OCI-LY7 (cell line): ENCODE results near the gene KIRREL3. TPM values are rescaled to one million over a fixed set of nuclear protein-coding genes. Genes with fewer than 3 reads are reported as not detected.

ENCODE experiments used
- BruUV-seq: library from RNA; stranded (reverse); fragments of 400-500 nt; replicated peaks from 2 replicates; lab custom pipeline; 2021; lab: Mats Ljungman, UMichigan
- CTCF ChIA-PET: fragments of 300-600 bp; sonication (Branson Sonifier 250); formaldehyde crosslinking; loops from one replicate; lab custom pipeline; 2022; ENCODE audit warnings: antibody characterized with exemption; ENCODE audit not compliant: unreplicated experiment; lab: Charles Lee
- POLR2A ChIA-PET: fragments of 300-600 bp; sonication (Branson Sonifier 250); formaldehyde crosslinking; loops from one replicate; lab custom pipeline; 2022; ENCODE audit warnings: antibody characterized with exemption; lab: Charles Lee
- DNase-seq: peaks from one replicate; pipeline ENCODE4 v3.0.0-alpha.2; 2015; ENCODE audit warnings: low spot score
- H2AFZ ChIP-seq: fragments of 200-600 bp; sonication (generic), shearing (Covaris generic); 2 replicates; pipeline ENCODE4 v1.6.1; 2014; ENCODE audit warnings: mild to moderate bottlenecking, antibody characterized with exemption, low read length, moderate library complexity
- H3K27ac ChIP-seq: fragments of 200-600 bp; sonication (generic); 2 replicates; pipeline ENCODE4 v1.5.1; 2014; ENCODE audit warnings: mixed run types, low read depth, mild to moderate bottlenecking, moderate library complexity, low read length, inconsistent platforms; ENCODE audit not compliant: poor library complexity, severe bottlenecking
- H3K36me3 ChIP-seq: fragments of 200-600 bp; sonication (generic); 2 replicates; pipeline ENCODE4 v1.6.1; 2014; ENCODE audit warnings: mild to moderate bottlenecking, antibody characterized with exemption, low read length, moderate library complexity, mixed read lengths; ENCODE audit not compliant: insufficient read depth
- H3K4me1 ChIP-seq: fragments of 200-600 bp; sonication (generic); 2 replicates; pipeline ENCODE4 v1.5.1; 2014; ENCODE audit warnings: mild to moderate bottlenecking, low read length; ENCODE audit not compliant: insufficient read depth, poor library complexity, severe bottlenecking
- H3K4me2 ChIP-seq: fragments of 200-600 bp; sonication (generic); 2 replicates; pipeline ENCODE4 v1.6.1; 2014; ENCODE audit warnings: mild to moderate bottlenecking, low read length
- H3K4me3 ChIP-seq: fragments of 200-600 bp; sonication (generic); 2 replicates; pipeline ENCODE4 v1.5.1; 2014; ENCODE audit warnings: mild to moderate bottlenecking, low read depth, low read length; ENCODE audit not compliant: poor library complexity, severe bottlenecking
- H3K79me2 ChIP-seq: fragments of 200-600 bp; sonication (generic); 2 replicates; pipeline ENCODE4 v1.6.1; 2016; ENCODE audit warnings: low read depth, mild to moderate bottlenecking, low read length, moderate library complexity, mixed read lengths; ENCODE audit not compliant: insufficient read depth
- H3K9me2 ChIP-seq: fragments of 200-600 bp; sonication (generic); 2 replicates; pipeline ENCODE4 v1.6.1; 2016; ENCODE audit warnings: mild to moderate bottlenecking, low read length, mixed read lengths; ENCODE audit not compliant: insufficient read depth
- H3K9me3 ChIP-seq: fragments of 200-600 bp; sonication (generic); 2 replicates; pipeline ENCODE4 v1.6.1; 2014; ENCODE audit warnings: mild to moderate bottlenecking, mixed run types, low read length, mixed read lengths
- H4K20me1 ChIP-seq: fragments of 200-600 bp; sonication (generic); 2 replicates; pipeline ENCODE4 v1.6.1; 2014; ENCODE audit warnings: mild to moderate bottlenecking, antibody characterized with exemption, low read length, moderate library complexity, mixed read lengths; ENCODE audit not compliant: insufficient read depth
- CTCF ChIP-seq: fragments of 200-600 bp; sonication (generic); conservative IDR thresholded peaks from 2 replicates; pipeline ENCODE4 v1.5.1; 2014; ENCODE audit warnings: mild to moderate bottlenecking, antibody characterized with exemption, low read length, moderate library complexity, mixed read lengths
- EZH2phosphoT487 ChIP-seq: fragments of 200-600 bp; sonication (generic); IDR thresholded peaks from 2 replicates; pipeline ENCODE4 v1.6.1; 2018; ENCODE audit warnings: low read depth, borderline replicate concordance, mild to moderate bottlenecking, mixed run types, antibody characterized with exemption, low read length, moderate library complexity, mixed read lengths
- intact Hi-C: fragments of 100-400 bp; cut with micrococcal nuclease; formaldehyde crosslinking; loops from one replicate; pipeline ENCODE4 v1.10.0; 2022; ENCODE audit not compliant: unreplicated experiment
- total RNA-seq, 2 experiments: library from RNA; depleted of rRNA in 1 of 2; stranded (reverse); fragments of >200 nt in 1 of 2; shearing (Covaris generic) in 1 of 2; gene quantifications; 2 replicates each; pipeline ENCODE4 v1.2.3, GENCODE V29; 2014 to 2022

KIRREL3 gene
- total RNA-seq, 2 experiments from 2014 or later: not detected

GRCh38 chr11:126526471-126526870 lies 474.1 kb downstream of the KIRREL3 start:
- Histone ChIP-seq H3K4me1 (no peaks in the 10 kb centered on the region), H4K20me1 (no peaks in the 10 kb centered on the region), H3K4me3 (no peak overlapping the region), H3K27ac (no peak overlapping the region), H3K4me2 (no peak overlapping the region), H3K9me3 (no peaks in the 10 kb centered on the region), H3K79me2 (no peaks in the 10 kb centered on the region), H3K9me2 (no peaks in the 10 kb centered on the region), H2AFZ (no peak overlapping the region), H3K36me3 (no peaks in the 10 kb centered on the region)
- POLR2A ChIA-PET: interaction anchor here (0.7 kb wide), 1 partner anchor 103 kb away, joined by 3 read pairs; no protein-coding TSS in a partner anchor
- CTCF ChIA-PET: no interaction called here
- DNase-seq: no peak
- no TSS peak for BruUV-seq
- intact Hi-C loops: no loop called here
- TF ChIP-seq EZH2phosphoT487 (no peak), CTCF (no peak)

- no peak for TF ChIP-seq CTCF
- no peak for TF ChIP-seq EZH2phosphoT487
- no peaks in the 10 kb centered on the region for H3K36me3 ChIP-seq
- intact Hi-C loops: no loop called here
- no peaks in the 10 kb centered on the region for H4K20me1 ChIP-seq
- no peaks in the 10 kb centered on the region for H3K9me2 ChIP-seq
- no peaks in the 10 kb centered on the region for H3K79me2 ChIP-seq
- BruUV-seq: no TSS peak
- POLR2A ChIA-PET: interaction anchor here (0.7 kb wide), 2 partner anchors 11 to 102 kb away, joined by 3 read pairs; no protein-coding TSS in a partner anchor
- H3K4me1 ChIP-seq: no peaks in the 10 kb centered on the region
- no peak overlapping the region for H3K4me2 ChIP-seq
- no peak overlapping the region for H2AFZ ChIP-seq
- H3K4me3 ChIP-seq: no peak overlapping the region
- no peaks in the 10 kb centered on the region for H3K9me3 ChIP-seq
- no peak for DNase-seq
- no peak overlapping the region for H3K27ac ChIP-seq
- CTCF ChIA-PET: no interaction called here
These were observed 474.9 kb downstream of the KIRREL3 start for GRCh38 chr11:126525702-126526101.

- H3K9me3 ChIP-seq: no peaks in the 10 kb centered on the region
- no peaks in the 10 kb centered on the region for H4K20me1 ChIP-seq
- TF ChIP-seq CTCF (no peak), EZH2phosphoT487 (no peak)
- H3K36me3 ChIP-seq: no peaks in the 10 kb centered on the region
- no peak overlapping the region for H2AFZ ChIP-seq
- no peak for DNase-seq
- no peak overlapping the region for H3K27ac ChIP-seq
- POLR2A ChIA-PET: interaction anchor here (0.7 kb wide), 1 partner anchor 10 kb away, joined by 3 read pairs; no protein-coding TSS in a partner anchor
- H3K4me1 ChIP-seq: no peaks in the 10 kb centered on the region
- H3K79me2 ChIP-seq: no peaks in the 10 kb centered on the region
- BruUV-seq: no TSS peak
- CTCF ChIA-PET: interaction anchor here (0.6 kb wide), 1 partner anchor 29 kb away, joined by 3 read pairs; no protein-coding TSS in a partner anchor
- H3K4me3 ChIP-seq: no peak overlapping the region
- intact Hi-C loops: no loop called here
- no peak overlapping the region for H3K4me2 ChIP-seq
- H3K9me2 ChIP-seq: no peaks in the 10 kb centered on the region
These were observed 475.4 kb downstream of the KIRREL3 start for GRCh38 chr11:126525216-126525615.
